ENCODE data around the gene SETDB2. TPM values are rescaled to one million over a fixed set of nuclear protein-coding genes. Genes with fewer than 3 reads are reported as not detected.

Gene SETDB2
- total and polyA plus RNA-seq, 2 of the 13 experiments (the other 11 are each of a cell fraction or from before 2014, with no cell fraction given): 8.1 to 8.7 TPM

GRCh38 chr13:49495783-49496762 is 52.0 kb downstream of the SETDB2 start, which contains the start of gene PHF11 (continued):
- TF ChIP-seq MYC (CRISPR knock-in tag; IDR thresholded peaks at IDR 0.05; ENCODE audit: borderline replicate concordance) (peak; percentile 79), ZFP62 (CRISPR knock-in tag; IDR thresholded peaks at IDR 0.05) (no peak), PAX8 (CRISPR knock-in tag; IDR thresholded peaks at IDR 0.05; ENCODE audit: borderline replicate concordance) (no peak), ZNF841 (CRISPR knock-in tag; IDR thresholded peaks at IDR 0.05; ENCODE audit: borderline replicate concordance) (no peak), CC2D1A (CRISPR knock-in tag; IDR thresholded peaks at IDR 0.05) (no peak), BHLHE40 (IDR thresholded peaks at IDR 0.05; ENCODE audit: low read length) (peak; percentile 83), RARA (CRISPR knock-in tag; IDR thresholded peaks at IDR 0.05) (0 out of 2 replicates have a peak, but pooled peaks have one; percentile 39), ZNF205 (CRISPR knock-in tag; IDR thresholded peaks at IDR 0.05) (no peak), PHF5A (CRISPR knock-in tag; IDR thresholded peaks at IDR 0.05; ENCODE audit: low read depth, unreplicated experiment) (no peak), ZNF281 (CRISPR knock-in tag; IDR thresholded peaks at IDR 0.05; ENCODE audit: borderline replicate concordance) (peak; percentile 91), ZSCAN12 (CRISPR knock-in tag; IDR thresholded peaks at IDR 0.05) (no peak), DR1 (CRISPR knock-in tag; IDR thresholded peaks at IDR 0.05) (no peak), HOXA3 (CRISPR knock-in tag; IDR thresholded peaks at IDR 0.05) (no peak), GMEB2 (CRISPR knock-in tag; IDR thresholded peaks at IDR 0.05; ENCODE audit: low read depth) (no peak), TFDP2 (CRISPR knock-in tag; IDR thresholded peaks at IDR 0.05) (peak; percentile 27; the same call in 1 of the 2 replicates), SMARCE1 (IDR thresholded peaks at IDR 0.05; ENCODE audit: borderline replicate concordance) (no peak), ZNF557 (CRISPR knock-in tag; IDR thresholded peaks at IDR 0.05) (0 out of 2 replicates have a peak, but pooled peaks have one; percentile 30), TRAFD1 (CRISPR knock-in tag; IDR thresholded peaks at IDR 0.05; ENCODE audit: borderline replicate concordance) (no peak), SNRNP70 (IDR thresholded peaks at IDR 0.05; ENCODE audit: low read depth, low read length) (no peak), ZFP41 (CRISPR knock-in tag; IDR thresholded peaks at IDR 0.05; ENCODE audit: borderline replicate concordance) (no peak), CENPX (CRISPR knock-in tag; IDR thresholded peaks at IDR 0.05) (no peak), U2AF2 (IDR thresholded peaks at IDR 0.05; ENCODE audit: low read depth, low read length) (no peak), PCBP2 (optimal IDR thresholded peaks at IDR 0.05; ENCODE audit: low read depth, low read length, poor library complexity, severe bottlenecking) (no peak)
